ENCODE data around the gene PI4KB.
"Not testable (repeated sequence)": the region's sequence is repeated elsewhere in the genome, so short reads cannot be mapped to it uniquely, and the experiment has no call there.

The PI4KB gene

GRCh38 chr1:151327223-151327902, at the start of gene PI4KB:
PI4KB (minus strand) TSS chr1:151327416; CDS start chr1:151316481, 10,935 bp downstream.
- DNase-seq (ENCODE audit: low read depth) = peak; percentile 77

GRCh38 chr1:151373196-151373595, 46.0 kb upstream of the PI4KB start:
- DNase-seq (ENCODE audit: low read depth) = no peak

DNA sequence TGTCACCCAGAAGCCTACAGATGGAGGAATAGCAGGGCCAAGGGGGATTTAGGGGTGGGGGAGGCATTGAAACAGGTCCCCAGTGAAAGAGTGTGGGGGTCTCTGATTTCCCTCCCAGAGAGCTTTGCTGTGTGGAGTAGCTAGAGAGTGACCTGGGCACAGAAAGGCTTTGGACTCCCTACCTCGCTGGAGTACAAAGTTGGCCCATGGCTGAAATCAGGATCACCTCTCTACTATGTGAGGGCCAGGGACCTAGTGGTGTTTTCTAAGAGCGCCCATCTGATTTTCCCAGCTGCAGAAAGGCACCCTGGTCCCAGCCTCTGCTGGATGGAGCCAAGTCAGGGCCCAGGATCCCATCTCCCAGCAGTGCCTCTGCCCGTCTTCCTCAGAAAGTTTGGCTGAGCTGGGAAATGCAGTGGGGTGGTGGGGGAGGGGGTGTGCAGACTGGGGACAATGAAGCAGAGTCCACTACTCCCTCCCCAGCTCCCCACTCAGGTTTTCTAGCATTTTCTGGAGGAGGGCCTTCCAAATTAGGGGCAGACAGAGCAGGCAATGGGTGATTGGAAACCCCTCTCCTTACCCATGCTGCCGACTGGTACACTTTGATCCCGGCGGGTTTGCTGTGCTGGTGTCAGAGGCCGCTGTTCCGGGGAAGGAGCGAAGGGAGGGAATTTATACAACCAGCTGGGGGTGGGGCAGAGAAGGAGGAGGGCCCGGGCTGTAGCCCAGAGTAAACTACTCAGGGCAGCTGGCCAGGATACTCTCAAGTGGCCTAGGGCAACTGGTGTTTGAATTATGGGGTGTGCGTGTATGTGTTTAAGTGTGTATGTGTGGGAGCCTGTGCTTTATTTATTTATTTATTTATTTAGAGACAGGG, 45.1 kb upstream of the PI4KB start, which contains the start of gene SELENBP1:
TSS of gene SELENBP1 (minus strand) at position 648 of the 877 bp plus-strand sequence. CDS start at position 584, 64 bp downstream.
- DNase-seq (ENCODE audit: low read depth) = no peak

DNA sequence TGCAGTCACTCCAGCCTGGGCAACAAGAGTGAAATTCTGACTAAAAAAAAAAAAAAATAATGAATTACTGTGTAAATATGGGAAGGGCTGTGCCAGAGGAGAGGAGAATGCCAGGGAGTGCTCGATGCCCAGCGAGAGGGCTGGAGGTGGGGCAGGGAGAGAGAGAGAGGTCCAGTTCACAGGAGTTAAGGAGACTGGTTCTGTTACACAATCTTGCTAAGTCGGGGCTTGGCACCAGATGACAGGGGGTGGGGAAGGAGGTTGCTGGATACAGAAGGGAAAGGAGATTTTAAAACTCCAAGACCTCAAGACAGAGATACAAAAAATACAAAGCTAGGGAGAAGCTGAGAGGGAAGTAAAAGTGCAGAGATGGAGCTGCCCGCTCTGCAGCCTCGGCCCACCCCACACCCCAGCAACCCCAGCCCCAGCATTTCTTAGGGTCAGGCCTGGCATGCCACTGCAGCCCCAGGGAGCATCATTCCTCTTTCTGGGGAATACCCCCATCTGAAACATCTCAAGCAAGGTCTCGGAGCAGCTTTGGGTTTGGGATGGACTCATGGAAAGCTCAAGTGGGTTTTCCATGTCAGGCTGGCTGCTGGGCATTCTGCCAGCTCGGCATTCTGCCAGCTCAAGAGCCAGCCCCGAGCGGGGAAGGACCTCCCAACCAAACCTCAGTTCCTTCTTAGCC, 44.3 kb upstream of the PI4KB start:
- no peak for DNase-seq (ENCODE audit: low read depth)

DNA sequence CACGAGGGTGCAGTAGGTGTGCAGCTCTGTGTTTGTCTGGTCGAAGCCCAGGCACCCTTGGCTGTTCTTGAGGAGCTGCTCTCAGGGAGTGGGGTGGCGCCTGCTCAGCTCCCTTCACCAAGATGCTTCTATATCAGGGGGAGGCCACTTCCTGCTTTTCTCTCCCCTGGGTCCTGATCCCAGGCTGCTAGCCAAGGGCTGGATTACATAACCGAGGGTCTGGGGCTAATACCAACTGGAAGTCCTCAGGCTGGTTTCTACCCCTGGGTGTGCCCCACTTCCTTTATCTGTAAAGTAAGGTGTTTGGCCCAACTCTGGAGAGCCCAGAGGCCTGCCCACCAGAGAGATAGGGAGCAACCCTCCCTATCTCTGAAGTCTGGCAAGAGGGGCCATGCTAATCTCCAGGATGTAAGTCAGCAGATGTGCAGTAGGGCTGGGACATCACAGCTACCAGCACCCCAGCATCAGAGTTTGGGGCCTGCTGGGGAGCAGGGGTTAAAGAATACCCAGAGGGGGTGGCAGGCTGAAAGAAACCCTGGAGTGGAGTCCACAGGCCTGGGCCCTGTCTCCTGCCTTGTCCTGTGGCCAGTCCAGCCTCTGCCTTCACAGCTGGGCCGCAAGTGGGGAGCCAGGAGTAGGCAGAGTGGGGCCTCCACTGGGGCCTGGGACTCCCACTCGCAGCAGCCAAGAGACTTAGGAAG, 43.1 kb upstream of the PI4KB start:
- no peak for DNase-seq (ENCODE audit: low read depth)

GRCh38 chr1:151369621-151370048, 42.4 kb upstream of the PI4KB start:
- DNase-seq (ENCODE audit: low read depth) = no peak

- no peak for DNase-seq (ENCODE audit: low read depth)
Observed at GRCh38 chr1:151369302-151369610, 42.0 kb upstream of the PI4KB start.

DNA sequence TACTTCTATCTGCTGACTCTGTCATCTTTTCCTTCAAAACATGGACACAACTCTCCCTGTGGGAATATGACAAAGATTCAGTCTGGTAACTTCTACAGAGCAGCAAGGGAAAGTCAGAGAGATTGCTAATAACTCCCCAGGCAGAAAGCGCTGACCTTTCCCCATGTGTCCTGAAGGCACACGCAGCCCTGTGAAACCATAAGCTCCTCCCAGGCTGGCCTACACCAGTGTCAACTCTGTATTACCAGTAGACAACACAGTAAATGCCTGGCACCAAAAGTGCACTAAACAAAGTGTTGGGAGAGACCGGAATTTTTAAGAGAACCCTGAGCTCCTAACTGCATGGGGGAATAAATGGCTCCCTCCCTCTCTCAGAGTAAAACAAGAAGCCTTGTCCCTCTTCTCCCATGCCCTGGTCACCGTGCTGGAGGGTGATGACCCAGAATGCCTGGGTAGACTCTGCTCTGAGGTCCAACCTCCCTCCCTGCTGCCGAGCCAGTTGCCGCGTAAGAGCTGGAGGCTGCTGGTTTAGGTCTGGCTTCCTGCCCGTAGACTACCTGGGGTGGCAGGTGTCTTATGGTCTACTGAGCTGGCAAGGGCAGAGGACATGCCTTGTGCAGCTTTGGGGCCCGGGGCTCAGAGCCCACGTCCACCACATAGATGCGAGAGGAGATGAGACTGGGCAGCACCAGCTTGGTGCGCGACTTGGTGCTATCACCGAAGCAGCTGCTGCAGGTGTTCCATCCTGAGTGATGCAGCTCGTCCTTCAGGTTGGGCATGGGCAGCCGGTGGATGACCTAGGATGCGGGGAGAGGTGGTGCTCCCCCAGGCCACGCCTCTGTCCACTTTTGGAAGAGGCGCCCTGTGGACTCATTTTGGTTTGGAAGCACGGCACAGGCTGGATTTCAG, 41.4 kb upstream of the PI4KB start:
- no peak for DNase-seq (ENCODE audit: low read depth)

DNA sequence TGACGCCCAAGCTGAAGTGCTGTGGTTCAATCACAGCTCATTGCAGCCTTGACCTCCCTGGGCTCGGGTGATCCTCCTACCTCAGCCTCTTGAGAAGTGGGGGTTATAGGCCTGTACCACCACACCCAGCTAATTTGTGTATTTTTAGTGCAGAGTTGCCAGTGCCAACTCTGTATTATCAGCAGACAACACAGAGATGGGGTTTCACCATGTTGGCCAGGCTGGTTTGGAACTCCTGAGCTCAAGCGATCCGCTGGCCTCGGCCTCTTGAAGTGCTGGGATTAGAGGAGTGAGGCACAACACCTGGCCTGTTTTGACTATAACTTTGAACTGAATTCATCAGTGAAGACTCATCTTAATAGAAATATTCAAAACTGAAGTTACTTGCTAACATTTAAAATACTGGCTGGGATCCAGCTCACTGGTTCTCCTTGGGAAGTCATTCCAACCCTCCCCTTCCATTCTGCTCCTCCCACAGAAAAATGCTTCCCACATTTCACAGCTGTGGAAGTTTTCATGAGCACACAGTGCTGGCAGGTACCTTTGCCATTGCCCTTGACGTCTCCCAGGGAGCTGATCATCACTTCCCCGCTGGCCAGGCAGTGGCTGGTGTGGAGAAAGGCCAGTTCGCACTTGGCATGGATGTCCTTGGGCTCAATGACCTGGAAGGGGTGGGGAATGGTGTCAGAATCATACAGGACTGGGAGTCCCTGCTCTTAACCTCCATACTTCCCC, 40.6 kb upstream of the PI4KB start:
- DNase-seq (ENCODE audit: low read depth) = no peak

GRCh38 chr1:151364996-151365395, 37.8 kb upstream of the PI4KB start:
- no peak for DNase-seq (ENCODE audit: low read depth)

- no peak for DNase-seq (ENCODE audit: low read depth)
Observed at GRCh38 chr1:151362308-151363155, 35.3 kb upstream of the PI4KB start.

DNA sequence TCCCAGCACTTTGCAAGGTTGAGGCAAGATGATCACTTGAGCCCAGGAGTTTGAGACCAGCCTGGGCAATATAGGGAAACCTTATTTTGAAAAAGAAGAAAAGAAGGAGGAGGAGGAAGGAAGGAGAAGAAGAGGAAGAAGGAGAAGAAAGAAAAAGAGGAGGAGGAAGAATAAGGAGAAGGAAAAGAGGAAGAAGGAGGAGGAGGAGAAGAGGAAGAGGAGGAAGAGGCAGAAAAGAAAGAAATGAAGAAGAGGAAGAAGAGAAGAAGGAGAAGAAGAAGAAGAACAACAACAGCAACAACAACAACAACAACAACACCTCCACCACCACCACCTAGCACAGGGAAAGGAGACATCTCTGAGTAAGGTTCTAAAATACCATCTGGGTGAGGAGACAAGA, 34.7 kb upstream of the PI4KB start:
- DNase-seq (ENCODE audit: low read depth) = no peak

DNA sequence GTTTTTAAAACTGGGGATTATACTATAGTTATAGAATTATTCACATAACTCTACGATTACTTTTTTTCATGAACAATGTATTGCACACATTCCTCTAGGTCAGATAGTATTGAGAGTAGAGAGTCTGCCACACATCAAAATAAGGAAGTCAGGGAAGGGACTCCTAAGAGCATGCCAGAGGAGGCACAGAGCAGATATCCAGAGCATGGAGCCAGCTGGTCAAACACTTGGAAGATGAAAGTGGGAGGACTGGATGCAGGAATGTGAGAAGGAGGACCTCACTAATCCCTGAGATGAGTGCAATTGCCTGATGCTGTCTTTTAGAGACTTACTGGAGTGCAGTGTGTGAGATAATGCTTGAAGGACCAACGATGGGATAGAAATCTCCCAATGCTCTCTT, 29.5 kb upstream of the PI4KB start:
- DNase-seq (ENCODE audit: low read depth) = no peak

DNA sequence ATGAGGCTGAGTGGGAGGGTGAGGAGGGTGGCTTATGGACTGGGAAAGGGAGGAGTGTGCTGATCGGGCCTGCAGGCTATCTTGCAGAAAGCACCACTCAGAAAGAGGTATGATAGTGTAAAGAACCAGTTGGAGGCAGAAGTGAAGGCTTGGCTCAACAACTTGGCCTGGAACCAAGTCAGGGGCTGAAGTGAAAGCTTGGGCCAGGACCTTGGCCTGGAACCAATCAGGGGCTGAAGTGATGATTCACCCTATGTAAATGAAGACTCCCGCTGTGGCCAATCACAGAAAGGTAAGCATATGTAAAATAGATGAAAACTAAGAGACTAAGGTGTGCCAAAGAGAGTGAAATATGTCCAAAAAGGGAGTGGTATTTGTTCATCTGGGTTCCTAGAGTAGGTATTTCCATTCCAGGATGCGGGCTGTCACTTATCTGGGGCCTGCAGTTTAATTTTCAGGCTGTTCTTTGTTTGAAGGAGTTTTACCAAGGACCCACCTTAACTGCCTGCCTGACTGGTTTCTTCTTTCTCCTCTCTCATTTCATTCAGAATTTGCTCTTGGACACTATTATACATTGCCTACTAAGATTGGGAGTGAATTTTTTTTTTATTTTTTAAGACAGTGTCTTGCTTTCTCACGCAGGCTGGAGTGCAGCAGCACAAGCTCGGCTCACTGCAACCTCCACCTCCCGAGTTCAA, 25.0 kb upstream of the PI4KB start:
- DNase-seq (ENCODE audit: low read depth) = no peak

DNA sequence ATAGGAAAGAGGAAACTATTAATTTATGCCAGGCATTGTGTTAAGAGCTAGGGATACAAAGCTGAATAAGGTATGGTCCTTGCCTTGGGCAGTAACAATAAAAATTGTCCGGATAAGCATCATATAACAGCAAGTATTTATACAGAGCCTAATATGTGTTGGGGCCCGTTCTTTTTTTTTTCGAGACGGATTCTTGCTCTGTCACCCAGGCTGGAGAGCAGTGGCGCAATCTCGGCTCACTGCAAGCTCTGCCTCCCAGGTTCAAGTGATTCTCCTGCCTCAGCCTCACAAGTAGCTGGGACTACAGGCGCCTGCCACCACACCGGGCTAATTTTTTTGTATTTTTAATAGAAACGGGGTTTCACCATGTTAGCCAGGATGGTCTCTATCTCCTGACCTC, 23.1 kb upstream of the PI4KB start:
- DNase-seq (ENCODE audit: low read depth) = not testable (repeated sequence)

DNA sequence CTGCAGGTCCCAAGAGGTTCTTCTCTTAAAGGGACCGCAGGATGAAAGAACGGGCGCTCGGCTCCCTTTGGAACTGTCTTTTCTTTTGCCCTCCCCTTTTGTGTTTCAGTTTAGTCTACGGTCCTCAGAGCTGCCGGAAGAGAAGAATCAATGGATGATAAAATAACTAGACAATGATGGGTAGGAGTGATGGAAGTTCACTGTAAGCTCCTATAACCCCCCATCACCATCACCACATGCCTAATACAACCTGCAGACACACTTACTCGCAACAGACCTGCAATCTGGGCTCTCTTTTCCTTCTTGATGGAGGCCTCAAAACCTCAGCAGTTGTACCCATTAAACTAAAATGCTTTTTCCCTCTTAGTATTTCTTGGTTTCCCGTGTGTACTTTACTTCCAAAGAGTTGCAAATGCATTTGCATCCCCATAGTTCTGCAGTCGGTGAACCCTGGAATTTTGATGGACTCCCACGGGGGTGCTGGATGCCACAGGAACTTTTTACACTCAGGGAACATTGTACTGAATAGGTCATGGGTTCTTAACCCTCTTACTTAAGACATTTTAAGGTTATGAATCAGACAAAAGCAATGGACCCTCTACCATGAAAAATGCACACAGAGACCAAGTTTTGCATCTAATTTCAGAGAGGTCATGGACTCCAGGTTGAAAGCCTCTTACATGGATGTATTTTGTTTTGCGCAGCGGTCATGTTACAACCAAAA, 20.5 kb upstream of the PI4KB start:
- no peak for DNase-seq (ENCODE audit: low read depth)

- DNase-seq (ENCODE audit: low read depth) = peak; percentile 84
Observed at GRCh38 chr1:151346769-151347522, 19.7 kb upstream of the PI4KB start, which contains the start of gene RFX5. RFX5 (minus strand) TSS chr1:151347252; CDS start chr1:151346320, 932 bp downstream.

Measured in stimulated activated CD8-positive, alpha-beta memory T cell treated with anti-CD3 and anti-CD28 coated beads, Interleukin-15, amount 100 ng/mL, for 1 hour (primary cell).